IMR-90 (cell line): Measurements from ENCODE around the gene STARD6. TPM values are rescaled to one million over a fixed set of nuclear protein-coding genes. Genes with fewer than 3 reads are reported as not detected.

Experiments
- microRNA-seq, 2 experiments: library from miRNA; stranded (forward) in 1 of 2; unstranded in 1 of 2; fragments of 10-50 nt in 1 of 2; fragments of <30 nt in 1 of 2; gene quantifications in 1 of 2; microRNA quantifications in 1 of 2; one replicate each; pipeline versions ENCODE3 to v1.1.0; 2013 to 2020; ENCODE audit not compliant: insufficient read depth in 1 of 2, insufficient read length in 1 of 2, unreplicated experiment in 1 of 2
- polyA plus RNA-seq, 3 experiments: library from polyadenylated mRNA; depleted of rRNA; stranded (reverse); fragments of >200 nt; gene quantifications; 2 replicates each; pipeline ENCODE4 v1.2.3, GENCODE V29; 2012; ENCODE audit warnings: low replicate concordance in 1 of 3
- small RNA-seq, 5 experiments: library from RNA; depleted of rRNA; stranded (forward); fragments of <200 nt; gene quantifications; one replicate each; pipeline ENCODE3, GENCODE V24; 2012
- total RNA-seq: library from RNA; depleted of rRNA; stranded (reverse); fragments of >200 nt; gene quantifications from 2 replicates; pipeline ENCODE4 v1.2.3, GENCODE V29; 2012; rRNA removed

STARD6 gene
- total and polyA plus RNA-seq, 2 of the 4 experiments (the other 2 are of a cell fraction), result not detected

Small RNA genes within 50 kb of the gene (microRNA-seq; reads per million reads assigned to microRNA genes)
- gene SNRPGP2 (ENCODE audit: insufficient read depth, insufficient read length), result not detected

Small RNA genes within 50 kb of the gene (small RNA-seq; reads per million reads assigned to genes)
- 0 to 6.0 (median 0) reads per million in 5 experiments for gene SNRPGP2

Other genes with a start within 250 kb of the STARD6 start
- gene MBD2, start 133.2 kb downstream of the STARD6 start, total RNA-seq, result 9.7 and 27.5 TPM in 2 replicates
- gene MBD2, start 133.2 kb downstream of the STARD6 start, polyA plus RNA-seq (2012; rRNA removed), result 14.8 and 29.5 TPM in 2 replicates
- 11.3 and 14.7 TPM in 2 replicates for gene POLI, start 88.3 kb downstream of the STARD6 start, total RNA-seq
- gene POLI, start 88.3 kb downstream of the STARD6 start, polyA plus RNA-seq (2012; rRNA removed), result 10.8 and 13.2 TPM in 2 replicates
- 3.0 and 5.6 TPM in 2 replicates for gene C18orf54, start within 50 bp of the STARD6 start, total RNA-seq
- 1.2 and 2.2 TPM in 2 replicates for gene C18orf54, start within 50 bp of the STARD6 start, polyA plus RNA-seq (2012; rRNA removed)
- gene DYNAP, start 233.4 kb upstream of the STARD6 start, total RNA-seq, result not detected in 2 replicates
- not detected in 2 replicates for gene DYNAP, start 233.4 kb upstream of the STARD6 start, polyA plus RNA-seq (2012; rRNA removed)